Stimulated activated CD4-positive, alpha-beta T cell treated with anti-CD3 and anti-CD28 coated beads, Interleukin-15, amount 100 ng/mL, for 24 hours (primary cell): ENCODE results near the gene C10orf120.

Experiments
- DNase-seq: peaks from one replicate; pipeline ENCODE4 v3.0.0-alpha.2; 2020

Gene C10orf120

DNA sequence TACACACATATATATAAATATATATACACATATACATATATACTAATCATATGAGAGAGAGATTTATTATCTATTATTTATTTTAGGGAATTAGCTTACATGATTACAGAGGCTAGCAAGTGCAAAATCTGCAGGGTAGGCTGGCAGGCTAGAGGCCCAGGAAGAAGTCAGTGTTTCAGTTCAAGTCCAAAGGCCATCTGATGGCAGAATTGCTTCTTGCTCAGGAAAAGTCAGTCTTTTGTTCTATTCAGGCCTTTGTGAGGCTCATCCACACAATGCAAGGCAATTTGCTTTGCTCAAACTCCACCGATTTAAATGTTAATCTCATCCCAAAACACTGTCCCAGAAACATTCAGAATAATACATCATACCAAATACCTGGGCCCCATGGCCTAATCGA, 2.6 kb upstream of the C10orf120 start:
- no peak for DNase-seq

DNA sequence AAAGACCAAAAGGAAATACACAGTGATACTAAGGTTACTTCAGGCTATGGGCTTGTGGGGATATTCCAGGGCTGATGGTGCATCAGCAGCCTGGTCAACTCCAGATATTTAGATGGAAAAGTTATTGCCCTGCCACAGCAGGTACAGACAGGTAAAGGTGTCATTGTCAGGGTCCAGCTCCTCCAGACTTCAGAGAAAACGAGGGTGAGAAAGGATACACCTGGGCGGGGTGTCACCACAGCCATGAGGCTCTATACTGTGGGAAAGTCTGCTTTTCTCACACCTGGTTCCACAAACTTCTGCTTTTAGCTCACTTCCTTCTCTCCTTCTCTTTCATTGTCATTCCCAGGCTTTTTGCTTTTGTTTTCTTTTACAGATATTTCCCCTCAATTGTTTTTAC, 2.0 kb upstream of the C10orf120 start:
- no peak for DNase-seq

DNA sequence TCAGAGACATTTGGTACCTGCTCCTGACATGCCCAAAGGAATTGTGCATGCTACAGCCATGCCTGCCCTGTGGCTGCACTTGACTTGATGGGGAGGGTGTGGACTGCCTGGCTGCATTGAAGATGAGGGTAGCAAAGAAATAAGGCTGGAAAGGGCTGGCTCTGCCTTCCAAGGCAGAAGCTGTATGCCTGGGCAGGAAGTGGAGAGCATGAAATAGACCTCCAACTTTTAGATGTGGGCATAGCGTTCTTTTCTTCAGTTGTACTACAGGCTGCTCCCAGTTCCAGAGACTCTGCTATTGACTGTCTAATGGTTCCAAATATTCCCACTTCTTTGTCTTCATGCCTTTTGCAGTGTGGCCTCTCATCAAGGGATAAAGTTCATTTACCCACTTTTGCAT, 3.0 kb downstream of the C10orf120 start:
- DNase-seq = no peak

DNA sequence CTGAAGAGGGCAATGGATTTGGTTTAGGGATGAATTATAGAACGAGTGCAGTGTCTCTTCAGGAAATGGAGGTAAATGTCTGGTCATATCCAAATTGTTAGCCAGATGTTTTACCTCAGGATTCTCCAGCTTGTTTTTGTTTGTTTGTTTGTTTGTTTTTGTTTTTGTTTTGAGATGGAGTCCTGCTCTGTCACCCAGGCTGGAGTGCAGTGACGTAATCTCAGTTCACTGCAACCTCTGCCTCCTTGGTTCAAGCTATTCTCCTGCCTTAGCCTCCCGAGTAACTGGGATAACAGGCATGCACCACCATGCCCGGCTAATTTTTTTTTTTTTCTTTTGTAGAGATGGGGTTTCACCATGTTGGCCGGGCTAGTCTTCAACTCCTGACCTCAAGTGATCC, 6.9 kb downstream of the C10orf120 start:
- DNase-seq = no peak

DNA sequence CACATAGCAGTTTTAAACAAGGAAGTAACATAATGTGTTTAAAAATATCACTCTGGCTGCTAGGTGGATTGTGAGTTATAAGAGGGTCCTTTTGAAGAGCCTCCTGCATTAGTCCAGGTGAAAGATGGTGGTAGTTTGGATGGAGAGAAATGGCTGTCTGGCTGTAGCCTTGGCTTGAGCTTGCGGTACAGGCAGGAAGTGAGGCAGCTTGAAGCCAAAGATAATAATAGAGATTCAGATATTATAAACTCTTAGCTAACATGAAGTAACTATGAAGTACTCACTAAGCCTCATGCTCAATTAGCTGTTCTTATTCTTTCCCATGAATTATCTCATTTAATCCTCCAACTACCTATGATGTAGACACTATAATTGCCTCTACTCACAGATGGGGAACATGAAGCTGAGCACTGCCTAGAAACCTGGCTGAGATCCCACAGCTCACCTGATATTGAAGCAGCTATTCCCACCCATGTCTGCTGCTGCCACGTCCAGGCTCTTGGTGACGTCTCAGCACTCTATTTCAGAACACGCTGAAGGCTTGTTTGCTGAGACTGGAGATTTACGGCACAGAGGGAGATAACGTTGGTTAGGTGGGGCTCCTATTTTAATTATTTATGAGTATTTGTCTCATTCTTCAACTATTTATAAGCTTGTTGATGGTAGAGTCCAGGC, 10.4 kb downstream of the C10orf120 start:
- DNase-seq = no peak

DNA sequence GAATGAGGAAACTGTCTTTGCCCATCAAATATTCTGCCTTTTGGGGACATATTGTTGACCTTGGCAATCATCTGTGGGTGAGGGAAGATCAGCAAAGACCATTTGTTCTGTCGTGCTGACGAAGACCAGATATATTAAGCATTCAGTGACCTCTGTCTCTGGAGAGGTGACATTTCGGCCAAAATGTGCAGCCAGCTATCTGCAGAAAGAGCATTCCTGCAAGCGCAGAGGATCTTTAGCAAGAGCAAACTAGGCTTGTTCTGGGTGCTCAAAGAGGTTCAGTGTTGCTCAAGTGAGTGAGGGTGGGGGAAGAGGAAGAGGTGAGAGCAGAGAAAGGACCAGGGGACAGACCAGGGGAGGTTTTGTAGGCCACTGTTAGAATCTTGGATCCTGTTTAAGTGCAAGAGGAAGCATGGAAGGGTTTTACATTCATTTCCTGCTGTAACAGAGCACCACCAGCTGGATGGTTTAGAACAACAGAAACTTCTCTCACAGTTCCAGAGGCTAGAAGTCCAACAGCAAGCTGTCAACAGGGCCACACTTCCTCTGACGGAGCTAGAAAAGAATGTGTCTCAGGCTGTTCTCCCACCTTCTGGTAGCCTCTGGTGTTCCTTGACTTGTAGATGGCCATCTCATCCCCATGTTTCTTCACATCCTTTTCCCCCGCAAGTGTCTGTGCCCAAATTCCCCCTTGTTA, 11.2 kb downstream of the C10orf120 start:
- no peak for DNase-seq

DNA sequence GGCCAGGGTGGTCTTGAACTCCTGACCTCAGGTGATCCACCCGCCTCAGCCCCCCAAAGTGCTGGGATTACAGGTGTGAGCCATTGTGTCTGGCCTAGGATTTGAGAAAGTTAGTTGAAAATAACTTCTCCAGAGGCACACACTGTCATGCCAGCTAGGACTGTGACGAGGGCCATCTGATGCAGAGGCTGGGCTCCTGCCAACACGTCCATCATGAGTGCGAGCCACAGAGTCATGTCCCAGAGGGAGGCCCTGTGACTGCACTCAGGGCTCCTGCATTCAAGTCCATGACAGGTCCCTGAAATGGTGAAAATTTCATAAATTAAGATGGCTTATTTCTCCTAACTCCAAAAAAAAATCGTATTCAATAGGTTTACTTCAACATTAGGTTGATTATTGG, 17.1 kb downstream of the C10orf120 start:
- no peak for DNase-seq

DNA sequence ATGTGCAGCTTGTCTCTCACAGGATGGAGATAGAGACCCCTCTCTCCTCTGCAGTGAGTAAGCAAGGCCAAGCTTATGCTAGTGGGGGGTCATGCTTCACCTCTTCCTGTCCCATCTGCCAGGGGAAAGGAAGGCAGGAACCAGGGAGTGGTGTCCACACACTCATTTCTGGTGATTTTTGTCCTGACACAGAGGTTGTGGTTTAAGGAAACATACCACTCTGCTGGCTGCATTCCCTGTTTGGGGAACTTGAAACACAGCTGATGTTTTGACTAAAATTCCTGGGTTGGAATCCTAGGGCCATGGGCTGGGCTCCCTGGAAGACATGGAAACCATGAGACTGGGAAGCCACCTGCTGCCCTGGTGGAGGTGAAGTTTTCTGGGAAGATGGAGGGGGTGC, 21.4 kb downstream of the C10orf120 start:
- no peak for DNase-seq

DNA sequence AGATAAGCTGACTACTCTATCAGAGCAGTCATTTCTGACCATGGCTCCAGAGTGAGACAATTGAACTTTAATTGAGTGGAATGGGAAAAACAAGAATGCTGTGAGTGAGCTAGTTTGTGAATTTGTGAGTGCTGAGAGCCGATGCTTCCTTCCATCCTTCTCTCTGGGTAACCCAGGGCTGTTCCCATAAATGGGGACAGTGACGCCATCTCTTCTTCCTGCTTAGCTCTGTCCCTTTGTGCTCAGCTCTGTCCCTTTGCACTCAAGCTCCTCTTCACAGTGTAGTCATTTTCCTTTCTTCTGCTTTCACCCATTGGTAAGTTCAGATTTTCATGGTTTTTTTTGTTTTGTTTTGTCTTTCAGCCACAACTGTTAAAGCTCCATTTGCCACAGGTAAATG, 24.4 kb downstream of the C10orf120 start:
- DNase-seq = no peak

DNA sequence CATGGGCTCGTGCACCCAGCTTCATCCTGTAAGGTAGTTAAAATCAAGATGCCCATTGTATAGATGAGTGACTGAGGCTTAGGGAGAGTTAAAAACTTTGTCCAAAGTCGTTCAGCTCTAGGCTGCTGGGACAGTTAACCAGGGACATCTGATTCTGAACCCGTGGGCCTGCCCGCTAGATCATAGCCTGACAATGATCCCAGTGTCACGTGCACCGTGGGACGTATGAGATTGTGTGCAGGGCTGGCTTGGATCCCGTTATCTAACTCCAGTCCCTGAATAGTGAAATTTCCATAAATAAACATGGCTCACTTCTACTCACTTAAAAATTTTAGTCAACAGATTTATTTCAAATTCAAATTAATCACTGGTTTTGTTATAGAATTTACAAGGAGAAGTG, 24.9 kb downstream of the C10orf120 start:
- no peak for DNase-seq

DNA sequence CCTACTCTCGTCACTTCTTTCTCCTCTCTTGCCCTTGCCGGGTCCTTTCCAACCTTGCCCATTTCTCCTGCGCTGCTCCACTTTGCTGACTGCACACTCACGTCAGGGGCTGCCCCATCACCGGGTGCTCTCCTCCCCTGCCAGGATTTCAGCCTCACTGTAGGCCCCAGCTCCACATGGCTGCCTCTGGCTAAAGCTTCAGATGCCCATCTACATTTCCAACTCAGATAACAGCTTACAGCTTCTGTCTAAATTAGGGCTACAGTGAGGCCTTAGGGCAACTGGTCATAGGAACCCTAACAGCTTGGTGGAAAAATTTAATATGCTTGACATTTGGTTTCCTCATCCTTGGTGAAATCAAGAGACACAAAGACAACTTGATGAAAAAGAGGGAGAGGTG, 25.9 kb downstream of the C10orf120 start:
- no peak for DNase-seq

DNA sequence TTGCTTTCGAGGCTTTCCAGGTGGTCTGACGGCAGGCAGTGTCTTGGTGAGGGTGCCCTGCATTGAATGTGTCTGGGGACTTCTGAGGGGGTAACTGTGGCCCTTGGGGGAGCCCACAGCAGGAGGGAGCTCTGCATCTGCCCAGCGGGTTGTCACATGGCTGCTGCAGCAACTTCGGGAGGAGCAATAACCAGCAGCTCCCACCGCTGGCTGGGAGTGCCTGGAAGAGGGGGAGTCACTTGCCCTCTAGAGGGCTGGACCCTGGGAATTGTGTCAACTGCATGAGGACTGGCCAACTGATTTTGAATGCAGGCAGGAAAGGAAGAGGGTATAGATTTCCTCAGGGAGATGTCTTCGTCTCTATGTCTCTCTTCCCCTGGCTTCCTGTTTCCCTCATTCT, 26.4 kb downstream of the C10orf120 start:
- DNase-seq = no peak

DNA sequence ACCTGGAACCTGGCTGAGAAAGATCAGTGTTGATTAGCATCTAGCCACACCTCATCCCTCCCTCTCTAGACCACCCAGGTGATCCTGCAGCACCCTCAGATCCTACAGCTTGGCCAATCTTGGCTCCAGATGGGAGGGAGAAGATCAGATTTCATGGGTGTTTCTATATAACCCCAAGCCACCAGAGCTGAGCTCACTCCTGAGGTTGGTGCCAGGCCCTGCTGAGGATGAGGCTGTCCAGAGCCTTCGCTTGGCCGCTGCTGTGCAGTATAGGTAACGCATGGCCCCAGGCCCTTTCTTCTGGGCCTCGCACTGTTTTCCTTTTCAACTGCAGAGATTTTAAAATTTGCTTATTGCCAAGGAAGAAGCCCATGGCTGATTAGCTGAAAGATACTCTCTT, 27.0 kb downstream of the C10orf120 start:
- DNase-seq = no peak

DNA sequence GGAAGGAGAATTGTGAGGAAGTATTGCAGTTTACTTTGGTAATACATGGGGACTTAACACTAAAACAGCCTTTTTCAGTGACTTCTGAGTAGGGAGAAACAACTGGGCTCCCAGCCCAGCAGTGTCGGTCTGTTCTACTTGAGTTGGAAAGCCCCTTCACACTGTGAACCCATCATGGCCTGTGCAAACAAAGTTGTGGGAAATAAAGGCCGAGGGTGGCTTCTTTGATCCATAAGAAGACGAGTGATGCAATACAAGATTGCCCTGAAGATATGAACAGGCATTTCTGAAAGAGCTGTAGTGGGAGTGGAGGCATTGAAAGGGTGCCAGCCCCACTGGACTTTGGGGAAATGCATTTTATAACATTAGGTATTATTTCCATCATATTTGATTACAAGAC, 28.3 kb downstream of the C10orf120 start:
- DNase-seq = no peak

DNA sequence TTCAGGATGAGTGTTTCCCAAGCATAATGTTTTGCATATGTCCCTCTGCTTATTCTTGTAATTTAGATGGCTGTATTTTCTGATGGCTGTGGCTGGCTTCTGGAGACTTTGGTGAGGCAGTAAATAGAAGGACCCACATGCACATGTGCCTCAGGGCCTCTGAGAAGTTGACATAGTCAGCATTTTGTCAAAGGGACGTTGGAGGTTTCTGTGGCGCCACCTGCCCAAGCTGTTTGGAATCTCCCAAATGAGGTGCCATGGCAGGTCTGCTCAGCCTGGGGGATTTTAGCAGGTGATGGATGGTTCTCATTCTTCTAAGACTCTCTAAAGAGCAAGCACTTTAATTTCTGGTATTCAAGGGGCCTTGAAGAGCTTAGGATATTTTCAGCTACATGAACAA, 29.8 kb downstream of the C10orf120 start:
- DNase-seq = no peak

DNA sequence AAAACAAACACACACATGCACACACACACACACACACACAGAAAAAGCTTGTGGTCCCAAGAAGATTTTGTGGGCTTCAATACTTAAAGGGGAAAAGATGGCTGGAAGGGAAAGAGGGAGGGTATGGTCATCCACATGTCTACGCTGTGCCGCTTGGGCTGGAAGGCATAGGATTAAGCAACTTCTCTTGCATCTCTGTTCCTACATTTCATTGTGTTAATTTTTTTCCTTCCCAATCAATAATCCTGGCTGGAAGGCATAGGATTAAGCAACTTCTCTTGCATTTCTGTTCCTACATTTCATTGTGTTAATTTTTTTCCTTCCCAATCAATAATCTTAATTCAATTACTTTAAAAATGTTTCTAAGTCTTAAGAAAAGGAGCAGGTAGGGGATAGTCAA, 30.6 kb downstream of the C10orf120 start:
- no peak for DNase-seq

DNA sequence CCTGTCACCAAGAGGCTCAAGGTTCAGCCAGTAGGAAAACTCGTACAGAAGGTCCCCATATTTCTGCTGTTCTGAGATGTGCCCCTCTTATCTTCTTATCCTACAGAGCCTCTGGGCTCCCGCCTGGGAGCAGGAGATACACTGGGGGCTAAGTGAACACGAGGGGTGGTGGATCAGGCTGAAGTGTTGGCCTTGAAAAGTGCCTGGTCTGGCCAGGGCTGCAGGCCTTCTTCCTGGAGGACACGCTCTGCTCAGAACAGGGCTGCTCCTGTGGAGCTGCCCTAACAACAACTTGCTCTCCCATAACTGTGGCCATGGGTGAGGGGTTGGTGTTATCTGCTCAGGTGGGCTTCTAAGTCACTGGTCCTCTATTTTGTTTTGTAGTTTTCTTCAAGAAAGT, 33.7 kb downstream of the C10orf120 start:
- no peak for DNase-seq

DNA sequence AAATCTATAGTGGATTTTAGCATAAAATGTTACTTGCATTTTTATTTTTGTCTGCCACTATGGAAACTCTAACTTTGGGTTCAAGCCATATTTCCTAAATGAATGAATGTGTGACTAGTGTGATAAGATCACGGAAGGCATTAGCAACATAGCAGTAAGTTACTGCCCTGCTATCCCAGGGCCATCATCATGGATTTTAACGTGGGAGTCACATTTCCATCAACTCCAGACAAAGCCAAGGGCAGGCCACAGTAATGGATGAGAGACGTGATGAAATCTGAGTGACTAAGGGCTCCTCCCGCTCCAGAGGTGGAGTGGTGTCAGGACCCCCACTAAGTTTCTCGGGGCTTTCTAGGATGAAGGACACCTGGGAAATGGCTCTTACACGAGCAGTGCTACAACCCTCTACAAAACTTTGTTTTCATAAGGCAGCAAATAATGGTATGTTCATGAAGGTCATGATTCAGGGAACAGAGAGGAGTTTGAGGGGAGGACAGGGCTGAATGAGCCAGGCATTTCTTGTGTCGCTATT, 34.3 kb downstream of the C10orf120 start:
- no peak for DNase-seq

DNA sequence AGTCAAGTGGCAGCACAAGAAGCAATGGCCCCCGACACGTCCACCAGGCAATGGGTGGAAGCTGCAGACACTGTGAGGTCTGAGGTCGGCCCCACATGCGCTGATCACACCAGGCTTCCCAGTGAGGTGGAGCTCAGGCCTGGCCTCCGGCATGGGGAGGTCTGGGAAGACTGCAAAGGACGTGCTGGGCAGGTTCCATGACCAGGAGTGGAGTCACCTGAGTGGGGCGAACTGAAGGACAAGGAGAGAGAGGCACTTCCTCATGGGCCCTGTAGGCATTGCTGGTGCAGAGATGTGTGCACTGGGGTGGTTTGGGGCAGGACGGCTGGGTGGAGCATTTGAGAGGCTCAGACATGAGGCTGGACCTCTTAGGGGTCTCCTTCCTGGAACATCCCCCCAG, 35.1 kb downstream of the C10orf120 start:
- DNase-seq = no peak

DNA sequence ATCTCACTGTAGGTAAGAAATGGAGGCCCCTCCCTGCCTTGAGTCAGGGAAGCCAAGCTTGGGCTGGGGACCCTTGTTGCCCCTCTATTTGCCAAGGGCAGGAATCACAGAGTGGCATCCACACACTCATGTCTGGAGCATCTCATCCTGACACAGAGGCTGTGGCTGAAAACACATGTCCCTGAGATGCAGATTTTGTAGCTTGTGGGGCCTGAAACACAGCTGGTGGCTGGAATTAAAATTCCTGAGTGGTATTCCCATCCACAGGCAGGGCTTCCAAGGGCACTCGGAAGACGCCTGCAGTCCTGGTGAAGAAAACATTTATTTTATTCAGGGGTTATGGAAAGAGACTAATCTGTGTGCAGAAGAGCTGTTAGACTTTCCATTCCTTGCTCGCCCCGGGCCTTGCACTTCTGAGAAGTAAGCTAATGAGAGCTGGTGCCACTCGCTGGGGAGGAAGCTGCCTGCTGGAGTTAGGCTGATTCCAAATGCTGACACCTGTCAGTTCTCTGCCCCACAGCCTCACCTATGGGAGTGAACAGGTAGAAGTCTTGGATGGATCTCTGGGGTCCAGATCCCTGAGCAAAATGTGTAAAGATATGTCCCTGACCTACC, 36.0 kb downstream of the C10orf120 start:
- DNase-seq = no peak

DNA sequence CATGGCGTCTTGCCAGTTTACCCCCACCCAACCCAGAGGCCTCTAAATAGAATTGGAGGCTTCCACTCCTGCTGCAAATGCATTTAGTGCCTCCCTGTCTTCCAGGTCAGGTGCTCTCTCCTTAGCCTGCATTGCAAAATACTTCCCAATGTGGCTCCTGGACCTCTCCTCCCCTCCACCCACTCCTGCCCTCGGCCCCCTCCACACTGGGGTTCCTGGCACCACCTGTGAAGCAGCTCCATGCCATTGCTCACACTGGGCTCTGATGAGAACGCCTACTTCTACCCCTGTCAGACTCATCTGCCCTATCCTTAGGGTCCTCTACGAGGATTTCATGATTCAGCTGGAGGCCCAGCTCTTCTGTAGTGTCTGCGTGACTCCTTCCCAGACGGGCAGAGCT, 37.4 kb downstream of the C10orf120 start:
- DNase-seq = no peak

DNA sequence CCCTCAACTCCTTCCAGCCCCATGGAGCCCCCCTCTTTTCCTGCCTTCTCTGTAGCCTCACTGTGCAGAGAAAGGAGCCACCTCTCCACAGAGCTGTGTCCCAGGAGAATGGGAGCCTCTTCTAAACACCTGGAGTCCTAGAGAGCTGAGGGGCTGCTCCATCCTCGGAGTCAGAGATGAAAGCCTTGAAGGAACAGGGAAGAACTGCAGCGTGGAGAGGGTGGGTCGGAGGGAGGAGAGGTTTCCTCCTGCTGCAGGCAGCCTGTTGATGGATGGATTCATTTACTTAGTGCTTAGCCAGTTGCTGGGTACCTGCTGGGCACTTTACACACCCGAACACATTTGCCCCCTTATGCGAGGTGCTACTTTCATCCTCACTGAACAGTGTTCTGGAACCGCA, 39.0 kb downstream of the C10orf120 start:
- no peak for DNase-seq

DNA sequence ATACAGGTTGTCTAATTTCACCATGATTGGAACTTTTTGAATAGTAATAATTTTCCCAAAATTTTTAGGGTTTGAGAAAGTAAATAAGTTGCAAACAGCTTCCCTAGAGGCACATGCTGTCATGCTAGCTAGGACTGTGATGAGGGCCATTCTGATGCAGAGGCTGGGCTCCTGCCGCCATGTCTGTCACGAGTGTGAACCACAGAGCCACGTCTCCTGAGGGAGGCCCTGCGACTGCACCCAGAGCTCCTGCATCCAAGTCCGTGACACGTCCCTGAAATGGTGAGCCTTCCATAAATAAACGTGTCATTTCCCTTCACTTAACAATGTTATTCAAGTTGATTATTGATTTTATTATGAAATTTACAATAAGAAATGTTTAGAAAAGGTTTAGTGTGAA, 40.0 kb downstream of the C10orf120 start:
- DNase-seq = no peak

DNA sequence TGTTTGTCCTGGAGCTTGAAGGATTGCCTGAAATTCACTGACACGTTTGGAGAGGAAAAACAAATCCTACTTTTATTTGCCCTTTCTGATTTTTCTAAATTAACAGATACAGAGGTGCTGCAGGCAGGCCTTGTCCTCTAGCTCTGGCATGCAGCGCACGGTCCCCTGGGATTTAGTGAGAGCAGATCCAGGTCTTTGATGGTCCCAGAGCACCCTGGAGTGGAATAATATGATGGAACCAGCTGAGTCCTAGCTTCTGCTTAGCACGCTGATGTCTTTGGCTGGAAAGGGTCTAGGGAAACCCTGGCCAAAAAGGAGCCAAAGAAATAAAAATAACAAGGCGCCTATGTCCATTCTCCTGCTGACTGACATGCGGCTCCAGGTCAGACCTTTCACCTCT, 40.5 kb downstream of the C10orf120 start:
- no peak for DNase-seq
